ENCODE data around the gene VSTM2B. TPM values are rescaled to one million over a fixed set of nuclear protein-coding genes. Genes with fewer than 3 reads are reported as not detected.

Gene VSTM2B
- total RNA-seq, 1 donor from 2014 or later = not detected

GRCh38 chr19:29559743-29560142 lies 33.9 kb downstream of the VSTM2B start:
- DNase-seq (ENCODE audit: low read depth) = no peak
- TF ChIP-seq, protein P1, sequence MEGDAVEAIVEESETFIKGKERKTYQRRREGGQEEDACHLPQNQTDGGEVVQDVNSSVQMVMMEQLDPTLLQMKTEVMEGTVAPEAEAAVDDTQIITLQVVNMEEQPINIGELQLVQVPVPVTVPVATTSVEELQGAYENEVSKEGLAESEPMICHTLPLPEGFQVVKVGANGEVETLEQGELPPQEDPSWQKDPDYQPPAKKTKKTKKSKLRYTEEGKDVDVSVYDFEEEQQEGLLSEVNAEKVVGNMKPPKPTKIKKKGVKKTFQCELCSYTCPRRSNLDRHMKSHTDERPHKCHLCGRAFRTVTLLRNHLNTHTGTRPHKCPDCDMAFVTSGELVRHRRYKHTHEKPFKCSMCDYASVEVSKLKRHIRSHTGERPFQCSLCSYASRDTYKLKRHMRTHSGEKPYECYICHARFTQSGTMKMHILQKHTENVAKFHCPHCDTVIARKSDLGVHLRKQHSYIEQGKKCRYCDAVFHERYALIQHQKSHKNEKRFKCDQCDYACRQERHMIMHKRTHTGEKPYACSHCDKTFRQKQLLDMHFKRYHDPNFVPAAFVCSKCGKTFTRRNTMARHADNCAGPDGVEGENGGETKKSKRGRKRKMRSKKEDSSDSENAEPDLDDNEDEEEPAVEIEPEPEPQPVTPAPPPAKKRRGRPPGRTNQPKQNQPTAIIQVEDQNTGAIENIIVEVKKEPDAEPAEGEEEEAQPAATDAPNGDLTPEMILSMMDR (conservative IDR thresholded peaks at IDR 0.05; ENCODE audit: low read depth, low read length) = no peak
- no peak overlapping the region for H3K4me3 ChIP-seq (ENCODE audit: low read depth, low read length)

- no peak overlapping the region for H3K4me3 ChIP-seq (ENCODE audit: low read depth, low read length)
- no peak for DNase-seq (ENCODE audit: low read depth)
- TF ChIP-seq, protein P1 (conservative IDR thresholded peaks at IDR 0.05; ENCODE audit: low read depth, low read length) = no peak
Observed at GRCh38 chr19:29560313-29561075, 34.7 kb downstream of the VSTM2B start.

- TF ChIP-seq, protein P1 (conservative IDR thresholded peaks at IDR 0.05; ENCODE audit: low read depth, low read length) = no peak
- H3K4me3 ChIP-seq (ENCODE audit: low read depth, low read length) = no peak overlapping the region
- DNase-seq (ENCODE audit: low read depth) = no peak
Observed at GRCh38 chr19:29561601-29562000, 35.8 kb downstream of the VSTM2B start.

GRCh38 chr19:29562299-29563297 lies 36.8 kb downstream of the VSTM2B start:
- TF ChIP-seq, protein P1 (conservative IDR thresholded peaks at IDR 0.05; ENCODE audit: low read depth, low read length) = no peak
- no peak for DNase-seq (ENCODE audit: low read depth)
- no peak overlapping the region for H3K4me3 ChIP-seq (ENCODE audit: low read depth, low read length)

- no peak overlapping the region for H3K4me3 ChIP-seq (ENCODE audit: low read depth, low read length)
- DNase-seq (ENCODE audit: low read depth) = no peak
- TF ChIP-seq, protein P1 (conservative IDR thresholded peaks at IDR 0.05; ENCODE audit: low read depth, low read length) = no peak
Observed at GRCh38 chr19:29563486-29564101, 37.8 kb downstream of the VSTM2B start.

DNA sequence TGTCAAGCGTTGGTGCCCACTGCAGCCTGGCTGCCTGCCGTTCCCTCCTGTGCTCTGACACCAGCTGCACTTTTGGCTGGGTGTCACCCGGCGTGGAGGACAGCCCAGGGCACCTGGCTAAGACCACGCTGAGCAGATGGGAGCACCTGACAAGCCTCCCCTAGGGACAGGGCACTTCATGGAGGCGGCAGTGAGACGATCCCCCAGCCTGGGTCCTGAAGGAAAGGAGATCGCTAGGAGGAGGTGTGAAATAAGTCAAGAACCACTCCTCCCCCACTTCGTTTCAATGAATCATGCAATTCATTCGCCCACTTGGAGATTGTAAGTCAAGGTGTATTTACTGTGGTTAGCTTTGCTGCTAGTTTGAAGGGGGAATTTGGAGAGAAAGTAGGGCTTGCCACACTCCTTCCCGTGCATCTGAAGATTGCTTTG lies 38.8 kb downstream of the VSTM2B start:
- TF ChIP-seq, protein P1 (conservative IDR thresholded peaks at IDR 0.05; ENCODE audit: low read depth, low read length) = no peak
- no peak overlapping the region for H3K4me3 ChIP-seq (ENCODE audit: low read depth, low read length)
- no peak for DNase-seq (ENCODE audit: low read depth)
